HT-29 (cell line): ENCODE measurements around the gene GFPT2. TPM values are rescaled to one million over a fixed set of nuclear protein-coding genes. Genes with fewer than 3 reads are reported as not detected.

Experiments
- DNase-seq: peaks from one replicate; pipeline ENCODE4 v3.0.0-alpha.2; 2015; ENCODE audit warnings: low spot score
- total RNA-seq: library from RNA; depleted of rRNA; stranded (reverse); fragments of >200 nt; shearing (Covaris generic); gene quantifications from 2 replicates; pipeline ENCODE4 v1.2.3, GENCODE V29; 2014; rRNA removed

The GFPT2 gene
- total RNA-seq, 1 experiment from 2014 or later: 0.10 TPM

DNA sequence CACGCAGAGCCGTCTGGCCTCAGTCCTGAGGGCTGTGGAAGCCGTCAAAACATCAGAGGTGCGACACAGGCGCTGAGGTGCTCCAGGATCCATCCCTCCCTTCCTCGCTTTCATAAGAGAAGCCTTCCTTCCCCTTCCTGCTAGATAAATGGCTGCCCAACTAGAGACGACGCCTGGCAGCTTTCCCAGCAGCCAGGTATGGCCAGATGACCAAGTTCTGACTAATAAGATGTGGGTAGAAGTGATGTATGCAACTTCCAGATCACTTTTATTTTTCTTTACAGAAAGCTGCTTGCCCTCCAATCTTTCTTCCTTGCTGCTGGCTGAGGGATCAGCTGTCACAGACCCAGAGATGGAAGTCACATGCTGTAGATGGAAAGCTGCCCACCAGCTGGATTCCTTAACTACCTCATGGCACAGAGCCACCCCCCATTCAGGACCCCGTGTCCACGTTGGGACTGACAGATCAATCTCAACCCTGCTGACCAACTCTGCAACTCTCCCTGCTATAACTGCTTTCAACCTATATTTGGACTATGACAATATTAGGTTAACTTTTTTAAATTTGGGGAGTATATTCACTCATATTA, 70.0 kb downstream of the GFPT2 start:
- DNase-seq: no peak

DNA sequence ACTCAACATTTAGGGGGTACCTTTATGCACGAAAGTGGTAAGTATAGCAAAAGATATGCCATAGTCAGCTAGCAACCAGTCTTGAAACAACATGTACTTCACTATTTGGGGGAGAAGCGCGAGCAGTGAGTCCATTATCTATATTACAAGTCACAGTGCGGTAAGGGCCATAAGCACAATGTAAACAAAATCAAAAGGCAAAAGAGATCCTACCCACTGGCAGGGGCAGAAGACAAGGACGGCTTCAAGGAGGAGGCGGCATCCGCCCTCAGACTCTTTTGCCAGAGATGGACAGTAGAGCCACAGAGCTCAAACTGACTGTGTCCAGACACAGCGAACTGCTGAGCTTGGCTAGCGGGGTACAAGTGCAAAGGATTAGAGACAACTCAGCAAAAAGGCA, 70.9 kb downstream of the GFPT2 start:
- DNase-seq: no peak

DNA sequence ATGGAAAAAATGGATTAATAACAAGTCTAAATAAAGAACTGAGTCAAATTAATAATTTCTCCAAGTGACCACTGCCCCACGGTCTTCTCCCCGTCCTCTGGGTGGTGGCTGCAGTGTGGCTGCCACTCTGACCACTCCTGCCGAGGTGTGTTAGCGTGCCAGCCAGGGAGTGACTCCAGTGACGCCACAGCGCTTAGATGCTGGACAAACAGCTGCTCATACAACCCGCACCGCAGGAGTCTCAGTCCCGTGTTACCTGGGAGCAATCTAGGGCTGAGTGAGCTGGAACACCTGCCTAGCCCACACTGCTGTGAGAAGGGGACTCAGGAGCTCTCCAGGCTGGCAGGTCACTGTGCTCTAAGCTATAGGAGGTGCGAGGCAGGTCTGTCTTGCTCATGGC, 71.4 kb downstream of the GFPT2 start:
- DNase-seq: no peak

DNA sequence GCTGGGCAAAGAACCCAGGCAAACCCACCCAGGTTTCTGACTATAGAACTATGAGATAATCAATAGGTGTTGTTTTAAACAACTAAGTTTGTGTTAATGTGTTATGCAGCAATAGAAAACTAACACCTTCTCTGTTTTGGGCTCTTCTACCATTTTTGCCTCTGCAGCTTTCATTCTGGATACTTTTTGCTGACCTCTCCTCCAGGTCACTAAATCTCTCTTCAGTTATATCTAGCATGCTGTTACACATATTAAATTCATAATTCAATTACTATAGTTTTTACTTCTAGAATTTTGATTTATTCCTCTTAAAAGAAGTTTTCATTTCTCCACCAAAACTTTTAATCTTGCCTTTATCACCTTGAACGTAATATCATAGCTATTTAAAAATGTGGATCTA, 78.4 kb downstream of the GFPT2 start:
- no peak for DNase-seq

DNA sequence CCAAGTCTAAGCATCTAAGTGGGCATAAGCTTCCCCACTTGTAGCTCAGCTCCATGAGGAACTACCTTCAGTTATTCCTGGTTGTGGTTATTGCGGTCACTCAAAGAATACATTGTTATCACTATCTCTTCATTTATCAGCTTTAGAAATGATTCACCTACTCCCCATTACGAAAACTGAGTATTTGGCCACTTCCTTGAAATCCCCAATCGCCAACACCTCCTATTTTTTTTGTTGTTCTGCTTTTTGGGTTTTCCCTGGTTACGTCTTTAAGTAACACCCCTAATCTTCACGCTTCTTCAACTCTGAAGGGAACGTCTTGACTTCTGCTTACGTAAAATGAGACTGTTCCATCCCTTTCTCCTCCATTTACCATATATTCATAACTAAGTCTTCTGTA, 81.9 kb downstream of the GFPT2 start:
- no peak for DNase-seq

DNA sequence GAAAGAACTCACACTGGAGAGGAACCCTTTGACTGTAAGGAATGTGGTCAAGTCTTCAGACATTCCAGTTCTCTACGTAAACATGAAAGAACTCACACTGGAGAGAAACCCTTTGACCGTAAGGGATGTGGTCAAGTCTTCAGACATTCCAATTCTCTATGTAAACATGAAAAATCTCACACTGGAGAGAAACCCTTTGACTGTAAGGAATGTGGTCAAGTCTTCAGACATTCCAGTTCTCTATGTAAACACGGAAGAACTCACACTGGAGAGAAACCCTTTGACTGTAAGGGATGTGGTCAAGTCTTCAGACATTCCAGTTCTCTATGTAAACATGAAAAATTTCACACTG, 93.9 kb downstream of the GFPT2 start:
- DNase-seq: peak; percentile 11

DNA sequence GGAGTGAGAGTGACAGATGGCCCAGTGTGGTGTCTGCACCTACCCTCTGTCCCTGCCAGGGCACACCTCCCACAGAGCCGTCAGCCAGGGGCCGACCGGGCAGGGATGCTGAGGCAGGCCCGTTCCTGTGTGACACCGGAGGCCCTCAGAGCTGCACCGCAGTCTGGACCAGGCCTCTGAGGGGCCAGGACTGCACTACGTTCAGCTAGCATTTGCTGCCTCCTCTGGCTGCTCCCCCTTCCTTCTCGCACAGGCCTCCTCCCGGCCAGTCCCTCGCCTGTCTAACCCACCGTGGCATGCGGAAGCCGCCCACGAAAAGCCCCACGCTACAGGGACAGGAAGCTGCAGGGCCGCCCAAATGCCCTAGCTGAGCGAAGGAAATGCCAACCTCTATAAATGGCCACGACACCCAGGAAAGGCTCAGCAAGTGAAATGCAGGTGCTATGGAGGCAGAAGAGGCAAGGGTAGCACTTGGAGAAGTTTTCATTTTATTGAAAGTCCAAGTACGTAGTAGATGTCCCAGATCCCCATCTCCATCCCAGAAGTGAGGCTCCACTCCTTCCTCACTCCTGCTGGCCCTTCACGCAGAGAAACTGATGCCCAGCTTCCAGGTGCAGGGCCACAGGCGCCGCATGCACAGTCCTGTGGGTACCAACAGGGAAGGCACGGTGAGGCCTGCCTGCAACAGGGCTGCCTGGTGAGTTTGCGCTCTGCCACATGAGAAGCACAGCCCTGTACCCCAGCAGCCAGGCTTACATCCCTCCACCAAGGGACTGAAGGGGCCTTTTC, 99.9 kb downstream of the GFPT2 start:
- DNase-seq: no peak

DNA sequence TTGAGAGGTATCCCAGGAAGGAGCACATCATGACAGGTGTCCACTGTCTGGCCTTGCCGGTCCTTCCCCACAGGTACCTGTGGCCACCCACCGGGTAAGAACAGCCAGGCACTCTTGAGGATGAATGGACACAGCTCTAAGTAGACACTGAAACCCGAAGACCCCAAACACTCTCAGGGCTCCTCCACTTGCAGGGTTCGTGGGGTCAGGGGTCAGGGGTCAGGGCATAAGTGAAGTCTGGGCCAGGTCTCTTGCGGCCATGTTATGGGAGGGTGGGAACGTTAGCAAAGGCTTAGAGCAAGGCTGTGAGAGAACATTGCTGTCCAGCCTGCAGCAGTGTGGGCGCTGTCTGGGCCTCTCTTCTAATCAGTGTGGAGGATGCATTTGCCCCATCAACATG, 101.2 kb downstream of the GFPT2 start:
- DNase-seq: no peak

DNA sequence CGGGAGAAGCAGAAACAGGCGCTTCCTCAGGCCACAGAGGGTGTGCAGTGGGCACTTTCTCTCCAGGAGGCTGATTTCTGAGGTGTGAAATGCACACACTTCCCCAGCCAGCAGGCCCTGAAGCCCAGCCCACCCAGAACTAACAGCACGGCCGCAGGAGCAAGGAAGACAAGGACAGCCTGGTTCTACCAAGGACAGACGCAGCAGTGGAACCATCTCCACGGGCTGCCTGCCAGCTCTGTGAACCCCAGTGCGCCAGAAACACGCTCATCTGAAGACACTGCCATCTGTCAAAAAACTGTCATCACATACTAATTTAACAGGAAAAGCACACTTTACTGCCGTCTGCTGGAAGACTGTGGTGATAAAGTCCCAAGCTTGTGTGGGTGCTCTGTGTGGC, 102.0 kb downstream of the GFPT2 start:
- no peak for DNase-seq

Other genes starting within 250 kb of the GFPT2 start
- not detected in 2 replicates for gene RASGEF1C, start 144.1 kb downstream of the GFPT2 start, total RNA-seq
- 22.3 and 24.0 TPM in 2 replicates for gene MAPK9, start 61.3 kb downstream of the GFPT2 start, total RNA-seq
- gene CNOT6, start 141.0 kb upstream of the GFPT2 start, total RNA-seq: 9.8 and 15.3 TPM in 2 replicates
- not detected in 2 replicates for gene SCGB3A1, start 238.2 kb upstream of the GFPT2 start, total RNA-seq